Measurements from ENCODE around the gene ANKRD2. TPM values are rescaled to one million over a fixed set of nuclear protein-coding genes. Genes with fewer than 3 reads are reported as not detected.

Gene ANKRD2
- total RNA-seq, 2 experiments from 2014 or later, result not detected

- H3K27ac Mint-ChIP-seq, result no peak overlapping the region
- Histone ChIP-seq H3K4me1 (ENCODE audit: insufficient read depth, low read length) (no peaks in the 10 kb centered on the region), H3K36me3 (ENCODE audit: insufficient read depth, low read length) (no peaks in the 10 kb centered on the region), H3K27me3 (ENCODE audit: control insufficient read depth in 1 of 2, insufficient read depth in 2 of 2, low read length in 2 of 2) (no peaks in the 10 kb centered on the region), H3K27ac (ENCODE audit: low read depth in 1 of 2, low read length in 2 of 2) (no peak overlapping the region), H3K9me3 (ENCODE audit: control insufficient read depth in 1 of 2, insufficient read depth in 1 of 2, low read length in 2 of 2) (no peaks in the 10 kb centered on the region), H3K4me3 (ENCODE audit: low read length) (no peak overlapping the region)
- no peaks in the 10 kb centered on the region for H3K27me3 Mint-ChIP-seq
- ChIA-PET POLR2A (no interaction called here), CTCF (interaction anchor here (0.6 to 1.2 kb wide), 2 partner anchors 37 to 115 kb away, joined by 3 to 4 read pairs; partner anchors contain the start of gene AVPI1)
- H3K4me3 Mint-ChIP-seq, result no peak overlapping the region
- ATAC-seq (ENCODE audit: poor library complexity), result no peak
- no peaks in the 10 kb centered on the region for H3K4me1 Mint-ChIP-seq (ENCODE audit: low read depth)
- H3K9me3 Mint-ChIP-seq, result no peaks in the 10 kb centered on the region
- intact Hi-C loops (cut with DNase I, micrococcal nuclease), result loop anchor here in 1 of 2 experiments (1.0 kb wide), 1 partner anchor 160 kb away; no protein-coding TSS in a partner anchor
- DNase-seq, result no peak
- H3K36me3 Mint-ChIP-seq (ENCODE audit: low read depth), result no peaks in the 10 kb centered on the region
- no peak for TF ChIP-seq CTCF (IDR thresholded peaks at IDR 0.05)
Observed at GRCh38 chr10:97571622-97572021, 957 bp upstream of the ANKRD2 start.

DNA sequence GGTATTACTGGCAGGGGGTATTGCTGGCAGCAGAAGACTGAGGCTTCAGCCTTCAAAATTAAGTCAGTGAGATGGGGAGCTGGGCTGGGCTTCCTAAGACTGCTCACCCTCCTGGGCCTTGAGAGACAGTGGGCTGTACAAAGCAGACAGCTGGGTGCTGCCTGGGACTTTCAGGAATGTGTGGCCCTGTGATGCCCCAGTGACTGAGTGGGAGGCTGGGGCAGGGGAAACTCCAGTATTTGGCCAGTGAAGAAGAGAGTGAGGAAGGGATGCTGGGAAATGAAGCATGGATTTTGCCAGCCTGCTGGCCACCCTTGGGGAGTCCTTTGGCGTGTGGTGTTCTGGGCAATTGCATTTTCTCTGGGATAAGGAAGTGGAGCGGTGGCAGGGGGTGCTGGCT, 442 bp downstream of the ANKRD2 start:
- no peak overlapping the region for H3K4me3 ChIP-seq (ENCODE audit: low read length)
- Mint-ChIP-seq H3K27me3 (no peaks in the 10 kb centered on the region), H3K27ac (no peak overlapping the region), H3K9me3 (no peaks in the 10 kb centered on the region), H3K4me3 (no peak overlapping the region), H3K36me3 (ENCODE audit: low read depth) (no peaks in the 10 kb centered on the region), H3K4me1 (ENCODE audit: low read depth) (no peaks in the 10 kb centered on the region)
- TF ChIP-seq CTCF (IDR thresholded peaks at IDR 0.05), result no peak
- H3K27ac ChIP-seq (ENCODE audit: low read depth in 1 of 2, low read length in 2 of 2), result no peak overlapping the region
- POLR2A ChIA-PET, result no interaction called here
- no peaks in the 10 kb centered on the region for H3K9me3 ChIP-seq (ENCODE audit: control insufficient read depth in 1 of 2, insufficient read depth in 1 of 2, low read length in 2 of 2)
- no peaks in the 10 kb centered on the region for H3K36me3 ChIP-seq (ENCODE audit: insufficient read depth, low read length)
- H3K27me3 ChIP-seq (ENCODE audit: control insufficient read depth in 1 of 2, insufficient read depth in 2 of 2, low read length in 2 of 2), result no peaks in the 10 kb centered on the region
- no peak for ATAC-seq (ENCODE audit: poor library complexity)
- DNase-seq, result no peak
- CTCF ChIA-PET, result no interaction called here
- intact Hi-C loops (cut with DNase I, micrococcal nuclease), result no loop called here
- no peaks in the 10 kb centered on the region for H3K4me1 ChIP-seq (ENCODE audit: insufficient read depth, low read length)

- no peaks in the 10 kb centered on the region for H3K36me3 ChIP-seq (ENCODE audit: insufficient read depth, low read length)
- no peaks in the 10 kb centered on the region for H3K4me1 ChIP-seq (ENCODE audit: insufficient read depth, low read length)
- Mint-ChIP-seq H3K27me3 (no peaks in the 10 kb centered on the region), H3K36me3 (ENCODE audit: low read depth) (no peaks in the 10 kb centered on the region), H3K9me3 (no peaks in the 10 kb centered on the region), H3K4me3 (no peak overlapping the region), H3K27ac (no peak overlapping the region), H3K4me1 (ENCODE audit: low read depth) (no peaks in the 10 kb centered on the region)
- no peak for DNase-seq
- H3K9me3 ChIP-seq (ENCODE audit: control insufficient read depth in 1 of 2, insufficient read depth in 1 of 2, low read length in 2 of 2), result no peaks in the 10 kb centered on the region
- ChIA-PET POLR2A (no interaction called here), CTCF (interaction anchor here (0.7 kb wide), 1 partner anchor 81 kb away, joined by 3 read pairs; no protein-coding TSS in a partner anchor)
- no peak for TF ChIP-seq CTCF (IDR thresholded peaks at IDR 0.05)
- no peak overlapping the region for H3K4me3 ChIP-seq (ENCODE audit: low read length)
- no peak for ATAC-seq (ENCODE audit: poor library complexity)
- H3K27me3 ChIP-seq (ENCODE audit: control insufficient read depth in 1 of 2, insufficient read depth in 2 of 2, low read length in 2 of 2), result peaks cover 2 to 3% of the 10 kb centered on the region in 2 experiments
- H3K27ac ChIP-seq (ENCODE audit: low read depth in 1 of 2, low read length in 2 of 2), result no peak overlapping the region
- intact Hi-C loops (cut with DNase I, micrococcal nuclease), result no loop called here
Observed at GRCh38 chr10:97573672-97574071, 1.1 kb downstream of the ANKRD2 start.

All from CD4-positive, alpha-beta T cell (primary cell).